SK-N-SH treated with all-trans-retinoic acid at 6 μM for 48 hours (cell line): ENCODE measurements around the gene SLC2A4RG.

Experiments used
- BACH2 ChIP-seq: fragments of 250-450 bp; sonication (Bioruptor Pico); IDR thresholded peaks from 2 replicates; pipeline ENCODE4 v1.9.0; 2021; ENCODE audit warnings: mild to moderate bottlenecking, borderline replicate concordance
- CSDC2 ChIP-seq: fragments of 250-450 bp; sonication (Bioruptor Pico); IDR thresholded peaks from 2 replicates; pipeline ENCODE4 v1.5.0; 2020; ENCODE audit warnings: mild to moderate bottlenecking, moderate library complexity
- ESRRG ChIP-seq: fragments of 250-450 bp; sonication (Bioruptor Pico); IDR thresholded peaks from 2 replicates; pipeline ENCODE4 v1.6.1; 2021; ENCODE audit warnings: mild to moderate bottlenecking
- GLIS3 ChIP-seq: fragments of 250-450 bp; sonication (Bioruptor Pico); IDR thresholded peaks from 2 replicates; pipeline ENCODE4 v1.5.0; 2020; ENCODE audit warnings: mild to moderate bottlenecking, moderate library complexity
- ZFP3 ChIP-seq: fragments of 250-450 bp; sonication (Bioruptor Pico); IDR thresholded peaks from 2 replicates; pipeline ENCODE4 v1.5.0; 2020; ENCODE audit warnings: mild to moderate bottlenecking, moderate library complexity
- ZFP30 ChIP-seq: fragments of 450-650 bp; formaldehyde crosslinking; IDR thresholded peaks from 2 replicates; pipeline ENCODE4 v1.5.0; 2022; ENCODE audit warnings: mild to moderate bottlenecking, moderate library complexity
- TF ChIP-seq, protein P1 (sequence below): fragments of 250-450 bp; sonication (Bioruptor Pico); IDR thresholded peaks from 2 replicates; pipeline ENCODE4 v1.8.0; 2020; ENCODE audit warnings: mild to moderate bottlenecking, moderate library complexity, borderline replicate concordance
- TF ChIP-seq, protein P2 (sequence below): fragments of 250-450 bp; sonication (Bioruptor Pico); IDR thresholded peaks from 2 replicates; pipeline ENCODE4 v1.5.0; 2020; ENCODE audit warnings: mild to moderate bottlenecking, moderate library complexity

DNA sequence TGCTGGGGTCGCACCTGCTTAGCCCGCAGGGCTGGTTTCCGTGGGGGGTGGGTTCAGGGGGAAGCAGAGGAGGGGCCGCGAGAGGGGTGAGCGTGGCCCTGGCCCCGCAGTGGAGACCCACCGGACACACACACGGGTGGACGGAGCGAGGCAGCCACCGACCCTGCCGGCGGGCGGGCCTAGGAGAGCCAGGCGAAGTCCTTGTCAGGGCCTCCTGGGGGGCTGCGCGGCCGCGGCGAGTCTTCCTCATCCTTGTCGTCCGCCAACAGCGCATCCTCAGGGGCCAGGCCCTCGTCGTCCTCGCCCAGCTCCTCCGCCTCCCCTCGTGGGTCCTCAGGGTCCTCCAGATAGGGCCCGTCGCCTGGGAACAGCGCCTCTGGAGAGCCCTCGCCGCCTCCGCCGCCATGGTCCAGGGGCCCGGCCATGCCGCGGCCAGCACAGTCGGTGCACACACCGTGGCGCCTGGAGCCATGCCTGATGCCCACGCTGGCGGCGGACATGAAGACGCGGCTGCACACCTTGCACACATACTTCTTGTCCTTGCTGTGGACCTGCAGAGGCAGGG lies 7.3 kb downstream of the SLC2A4RG start:
- TF ChIP-seq, protein P1, sequence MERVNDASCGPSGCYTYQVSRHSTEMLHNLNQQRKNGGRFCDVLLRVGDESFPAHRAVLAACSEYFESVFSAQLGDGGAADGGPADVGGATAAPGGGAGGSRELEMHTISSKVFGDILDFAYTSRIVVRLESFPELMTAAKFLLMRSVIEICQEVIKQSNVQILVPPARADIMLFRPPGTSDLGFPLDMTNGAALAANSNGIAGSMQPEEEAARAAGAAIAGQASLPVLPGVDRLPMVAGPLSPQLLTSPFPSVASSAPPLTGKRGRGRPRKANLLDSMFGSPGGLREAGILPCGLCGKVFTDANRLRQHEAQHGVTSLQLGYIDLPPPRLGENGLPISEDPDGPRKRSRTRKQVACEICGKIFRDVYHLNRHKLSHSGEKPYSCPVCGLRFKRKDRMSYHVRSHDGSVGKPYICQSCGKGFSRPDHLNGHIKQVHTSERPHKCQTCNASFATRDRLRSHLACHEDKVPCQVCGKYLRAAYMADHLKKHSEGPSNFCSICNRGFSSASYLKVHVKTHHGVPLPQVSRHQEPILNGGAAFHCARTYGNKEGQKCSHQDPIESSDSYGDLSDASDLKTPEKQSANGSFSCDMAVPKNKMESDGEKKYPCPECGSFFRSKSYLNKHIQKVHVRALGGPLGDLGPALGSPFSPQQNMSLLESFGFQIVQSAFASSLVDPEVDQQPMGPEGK (CRISPR knock-in tag), result no peak
- TF ChIP-seq GLIS3 (CRISPR knock-in tag), result no peak
- TF ChIP-seq, protein P2, sequence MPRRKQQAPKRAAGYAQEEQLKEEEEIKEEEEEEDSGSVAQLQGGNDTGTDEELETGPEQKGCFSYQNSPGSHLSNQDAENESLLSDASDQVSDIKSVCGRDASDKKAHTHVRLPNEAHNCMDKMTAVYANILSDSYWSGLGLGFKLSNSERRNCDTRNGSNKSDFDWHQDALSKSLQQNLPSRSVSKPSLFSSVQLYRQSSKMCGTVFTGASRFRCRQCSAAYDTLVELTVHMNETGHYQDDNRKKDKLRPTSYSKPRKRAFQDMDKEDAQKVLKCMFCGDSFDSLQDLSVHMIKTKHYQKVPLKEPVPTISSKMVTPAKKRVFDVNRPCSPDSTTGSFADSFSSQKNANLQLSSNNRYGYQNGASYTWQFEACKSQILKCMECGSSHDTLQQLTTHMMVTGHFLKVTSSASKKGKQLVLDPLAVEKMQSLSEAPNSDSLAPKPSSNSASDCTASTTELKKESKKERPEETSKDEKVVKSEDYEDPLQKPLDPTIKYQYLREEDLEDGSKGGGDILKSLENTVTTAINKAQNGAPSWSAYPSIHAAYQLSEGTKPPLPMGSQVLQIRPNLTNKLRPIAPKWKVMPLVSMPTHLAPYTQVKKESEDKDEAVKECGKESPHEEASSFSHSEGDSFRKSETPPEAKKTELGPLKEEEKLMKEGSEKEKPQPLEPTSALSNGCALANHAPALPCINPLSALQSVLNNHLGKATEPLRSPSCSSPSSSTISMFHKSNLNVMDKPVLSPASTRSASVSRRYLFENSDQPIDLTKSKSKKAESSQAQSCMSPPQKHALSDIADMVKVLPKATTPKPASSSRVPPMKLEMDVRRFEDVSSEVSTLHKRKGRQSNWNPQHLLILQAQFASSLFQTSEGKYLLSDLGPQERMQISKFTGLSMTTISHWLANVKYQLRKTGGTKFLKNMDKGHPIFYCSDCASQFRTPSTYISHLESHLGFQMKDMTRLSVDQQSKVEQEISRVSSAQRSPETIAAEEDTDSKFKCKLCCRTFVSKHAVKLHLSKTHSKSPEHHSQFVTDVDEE, result no peak
- TF ChIP-seq CSDC2 (CRISPR knock-in tag), result no peak
- TF ChIP-seq ZFP3, result no peak
- no peak for TF ChIP-seq BACH2 (CRISPR knock-in tag)
- TF ChIP-seq ZFP30 (CRISPR knock-in tag), result no peak
- no peak for TF ChIP-seq ESRRG (CRISPR knock-in tag)
